ENCODE results near the gene RCCD1. TPM values are rescaled to one million over a fixed set of nuclear protein-coding genes. Genes with fewer than 3 reads are reported as not detected.
"Not testable (repeated sequence)": the region's sequence is repeated elsewhere in the genome, so short reads cannot be mapped to it uniquely, and the experiment has no call there.

The RCCD1 gene
- total RNA-seq, 1 donor from 2014 or later: 11.5 TPM

GRCh38 chr15:90907838-90908507 lies 46.7 kb upstream of the RCCD1 start:
- Mint-ChIP-seq H3K27me3 (ENCODE audit: unreplicated experiment) (peaks cover 6% of the 10 kb centered on the region), H3K4me3 (ENCODE audit: unreplicated experiment) (no peak overlapping the region), H3K4me1 (ENCODE audit: low read depth, unreplicated experiment) (peaks cover 4% of the 10 kb centered on the region), H3K36me3 (ENCODE audit: unreplicated experiment) (peaks cover 6% of the 10 kb centered on the region), H3K9me3 (ENCODE audit: unreplicated experiment) (no peaks in the 10 kb centered on the region), H3K27ac (ENCODE audit: unreplicated experiment) (no peak overlapping the region)
- TF ChIP-seq, protein P1, sequence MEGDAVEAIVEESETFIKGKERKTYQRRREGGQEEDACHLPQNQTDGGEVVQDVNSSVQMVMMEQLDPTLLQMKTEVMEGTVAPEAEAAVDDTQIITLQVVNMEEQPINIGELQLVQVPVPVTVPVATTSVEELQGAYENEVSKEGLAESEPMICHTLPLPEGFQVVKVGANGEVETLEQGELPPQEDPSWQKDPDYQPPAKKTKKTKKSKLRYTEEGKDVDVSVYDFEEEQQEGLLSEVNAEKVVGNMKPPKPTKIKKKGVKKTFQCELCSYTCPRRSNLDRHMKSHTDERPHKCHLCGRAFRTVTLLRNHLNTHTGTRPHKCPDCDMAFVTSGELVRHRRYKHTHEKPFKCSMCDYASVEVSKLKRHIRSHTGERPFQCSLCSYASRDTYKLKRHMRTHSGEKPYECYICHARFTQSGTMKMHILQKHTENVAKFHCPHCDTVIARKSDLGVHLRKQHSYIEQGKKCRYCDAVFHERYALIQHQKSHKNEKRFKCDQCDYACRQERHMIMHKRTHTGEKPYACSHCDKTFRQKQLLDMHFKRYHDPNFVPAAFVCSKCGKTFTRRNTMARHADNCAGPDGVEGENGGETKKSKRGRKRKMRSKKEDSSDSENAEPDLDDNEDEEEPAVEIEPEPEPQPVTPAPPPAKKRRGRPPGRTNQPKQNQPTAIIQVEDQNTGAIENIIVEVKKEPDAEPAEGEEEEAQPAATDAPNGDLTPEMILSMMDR (IDR thresholded peaks at IDR 0.05; ENCODE audit: partially characterized antibody, unreplicated experiment): no peak
- no peak for DNase-seq

- not testable (repeated sequence) for H3K4me1 Mint-ChIP-seq (ENCODE audit: low read depth, unreplicated experiment); H3K4me3 Mint-ChIP-seq (ENCODE audit: unreplicated experiment); H3K36me3 Mint-ChIP-seq (ENCODE audit: unreplicated experiment); H3K9me3 Mint-ChIP-seq (ENCODE audit: unreplicated experiment); DNase-seq; H3K27me3 Mint-ChIP-seq (ENCODE audit: unreplicated experiment); H3K27ac Mint-ChIP-seq (ENCODE audit: unreplicated experiment)
Measured at GRCh38 chr15:90909449-90909848, 45.2 kb upstream of the RCCD1 start.

GRCh38 chr15:90909976-90910375 lies 44.7 kb upstream of the RCCD1 start:
- Mint-ChIP-seq H3K4me1 (ENCODE audit: low read depth, unreplicated experiment) (peaks cover 11% of the 10 kb centered on the region), H3K36me3 (ENCODE audit: unreplicated experiment) (peaks cover 6% of the 10 kb centered on the region), H3K9me3 (ENCODE audit: unreplicated experiment) (peaks cover 4% of the 10 kb centered on the region), H3K27me3 (ENCODE audit: unreplicated experiment) (peaks cover 2% of the 10 kb centered on the region), H3K4me3 (ENCODE audit: unreplicated experiment) (no peak overlapping the region), H3K27ac (ENCODE audit: unreplicated experiment) (no peak overlapping the region)
- TF ChIP-seq, protein P1 (IDR thresholded peaks at IDR 0.05; ENCODE audit: partially characterized antibody, unreplicated experiment): no peak
- no peak for DNase-seq

- H3K36me3 Mint-ChIP-seq (ENCODE audit: unreplicated experiment): peaks cover 1% of the 10 kb centered on the region
- H3K27me3 Mint-ChIP-seq (ENCODE audit: unreplicated experiment): peaks cover 3% of the 10 kb centered on the region
- TF ChIP-seq, protein P1 (IDR thresholded peaks at IDR 0.05; ENCODE audit: partially characterized antibody, unreplicated experiment): no peak
- peaks cover 18% of the 10 kb centered on the region for H3K4me1 Mint-ChIP-seq (ENCODE audit: low read depth, unreplicated experiment)
- peaks cover 10% of the 10 kb centered on the region for H3K9me3 Mint-ChIP-seq (ENCODE audit: unreplicated experiment)
- DNase-seq: no peak
- H3K27ac Mint-ChIP-seq (ENCODE audit: unreplicated experiment): no peak overlapping the region
- H3K4me3 Mint-ChIP-seq (ENCODE audit: unreplicated experiment): no peak overlapping the region
Measured at GRCh38 chr15:90910441-90911301, 44.0 kb upstream of the RCCD1 start.

GRCh38 chr15:90911302-90911623 lies 43.4 kb upstream of the RCCD1 start:
- H3K27me3 Mint-ChIP-seq (ENCODE audit: unreplicated experiment): peaks cover 3% of the 10 kb centered on the region
- no peak overlapping the region for H3K27ac Mint-ChIP-seq (ENCODE audit: unreplicated experiment)
- H3K4me3 Mint-ChIP-seq (ENCODE audit: unreplicated experiment): no peak overlapping the region
- H3K4me1 Mint-ChIP-seq (ENCODE audit: low read depth, unreplicated experiment): peaks cover 21% of the 10 kb centered on the region
- peaks cover 10% of the 10 kb centered on the region for H3K9me3 Mint-ChIP-seq (ENCODE audit: unreplicated experiment)
- TF ChIP-seq, protein P1 (IDR thresholded peaks at IDR 0.05; ENCODE audit: partially characterized antibody, unreplicated experiment): no peak
- H3K36me3 Mint-ChIP-seq (ENCODE audit: unreplicated experiment): no peaks in the 10 kb centered on the region
- no peak for DNase-seq
